ENCODE results near the gene TNPO2.
"Not testable (repeated sequence)": the region's sequence is repeated elsewhere in the genome, so short reads cannot be mapped to it uniquely, and the experiment has no call there.

The TNPO2 gene

DNA sequence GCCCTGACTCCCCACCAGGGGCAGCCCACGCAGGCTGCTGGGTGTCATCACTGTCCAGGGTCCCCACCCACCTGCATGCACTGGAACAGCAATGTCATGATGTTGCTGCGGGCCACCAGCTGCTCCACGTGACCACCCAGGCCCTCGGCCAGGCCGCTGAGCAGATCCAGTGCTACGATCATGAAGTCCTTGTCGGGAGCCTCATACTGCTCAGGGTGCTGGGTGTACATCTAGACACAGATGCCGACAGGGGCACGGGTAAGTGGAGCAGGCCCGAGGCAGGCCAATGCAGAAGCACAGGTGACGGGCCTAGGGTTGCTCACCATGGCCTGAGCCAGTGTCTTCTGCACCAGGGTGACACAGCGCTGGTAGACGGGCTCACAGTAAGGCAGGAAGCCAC lies 18.6 kb downstream of the TNPO2 start:
- DNase-seq, result no peak

DNA sequence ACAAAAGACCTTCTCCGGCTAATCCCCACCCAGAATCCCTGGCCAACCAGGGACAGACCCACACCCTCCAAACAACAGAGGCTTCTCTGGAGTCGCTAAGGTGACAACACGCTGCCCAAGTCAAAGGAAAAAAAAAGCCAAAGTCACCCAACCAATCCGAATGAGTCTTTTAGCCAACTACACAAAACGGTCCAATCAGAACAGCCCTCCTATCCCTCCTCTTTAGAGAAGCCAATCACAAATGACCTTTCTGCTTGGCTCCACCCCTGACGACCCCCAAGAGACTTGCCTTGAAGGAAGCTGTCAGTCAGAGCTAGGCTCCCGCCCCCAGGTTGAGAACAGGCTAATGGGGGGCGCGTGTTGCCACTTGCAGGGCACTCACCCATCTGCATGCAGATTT lies 20.7 kb downstream of the TNPO2 start:
- peak in 1 of 2 donors; percentile 11 for DNase-seq

DNA sequence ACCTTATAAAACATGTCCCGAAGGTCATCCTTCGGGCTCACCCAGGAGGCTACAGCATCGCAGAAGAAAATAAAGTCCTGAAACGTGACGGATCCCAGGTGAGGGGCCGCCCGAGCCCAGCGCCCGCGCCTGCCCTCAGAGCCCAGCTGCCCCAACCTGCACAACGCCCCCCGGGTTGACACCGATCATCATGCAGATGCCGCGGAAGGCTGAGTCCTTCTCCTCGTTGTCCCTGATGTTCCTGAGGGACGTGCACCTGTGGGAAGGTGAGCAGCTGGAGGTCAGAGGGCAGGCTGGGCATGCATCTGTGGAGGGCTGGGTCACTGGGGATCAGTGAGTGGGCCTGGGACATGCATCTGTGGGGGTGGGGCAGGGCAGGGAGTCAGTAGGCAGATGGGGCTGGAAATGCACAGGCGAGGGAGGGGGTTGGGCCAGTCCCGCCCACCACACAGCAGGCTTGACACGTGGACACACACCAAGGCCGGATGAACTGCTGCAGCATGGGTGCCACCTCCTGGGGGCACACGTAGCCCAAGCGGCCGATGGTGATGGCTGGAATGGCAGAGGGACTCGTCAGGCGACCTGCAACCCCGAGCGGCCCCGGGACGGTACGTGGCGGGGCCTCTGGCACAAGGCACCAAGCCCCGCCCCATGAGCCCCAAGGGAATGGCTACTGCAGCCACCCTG lies 22.0 kb downstream of the TNPO2 start:
- DNase-seq, result no peak

DNA sequence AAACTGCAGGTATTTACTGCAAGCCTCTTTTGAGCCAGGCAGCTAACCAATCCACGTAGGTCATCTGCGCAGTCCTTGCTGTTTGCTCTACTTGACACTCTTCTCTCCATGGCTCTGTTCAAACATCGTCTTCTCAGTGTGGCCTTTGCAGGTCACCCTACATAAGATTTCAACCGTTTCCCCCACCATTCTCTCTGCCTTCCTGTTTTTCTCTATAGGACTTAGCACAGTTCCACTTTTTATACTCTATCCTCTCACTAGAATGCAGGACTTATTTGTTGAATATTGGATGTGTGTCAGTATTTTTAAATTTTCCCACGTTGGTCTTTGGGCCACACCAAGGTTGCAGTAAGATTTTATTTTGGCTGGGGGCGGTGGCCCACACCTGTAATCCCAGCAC lies 25.6 kb downstream of the TNPO2 start:
- no peak for DNase-seq

DNA sequence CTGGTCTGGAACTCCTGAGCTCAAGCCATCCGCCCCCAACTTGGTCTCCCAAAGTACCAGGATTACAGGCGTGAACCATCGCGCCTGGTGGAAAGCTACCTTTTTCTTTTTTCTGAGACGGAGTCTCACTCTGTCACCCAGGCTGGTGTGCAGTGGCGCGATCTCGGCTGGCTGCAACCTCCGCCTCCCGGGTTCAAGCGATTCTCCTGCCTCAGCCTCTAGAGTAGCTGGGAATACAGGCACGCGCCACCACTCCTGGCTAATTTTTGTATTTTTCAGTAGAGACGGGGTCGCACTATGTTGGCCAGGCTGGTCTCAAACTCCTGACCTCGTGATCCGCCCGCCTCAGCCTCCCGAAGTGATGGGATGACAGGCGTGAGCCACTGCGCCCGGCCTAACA lies 26.3 kb downstream of the TNPO2 start:
- not testable (repeated sequence) for DNase-seq

DNA sequence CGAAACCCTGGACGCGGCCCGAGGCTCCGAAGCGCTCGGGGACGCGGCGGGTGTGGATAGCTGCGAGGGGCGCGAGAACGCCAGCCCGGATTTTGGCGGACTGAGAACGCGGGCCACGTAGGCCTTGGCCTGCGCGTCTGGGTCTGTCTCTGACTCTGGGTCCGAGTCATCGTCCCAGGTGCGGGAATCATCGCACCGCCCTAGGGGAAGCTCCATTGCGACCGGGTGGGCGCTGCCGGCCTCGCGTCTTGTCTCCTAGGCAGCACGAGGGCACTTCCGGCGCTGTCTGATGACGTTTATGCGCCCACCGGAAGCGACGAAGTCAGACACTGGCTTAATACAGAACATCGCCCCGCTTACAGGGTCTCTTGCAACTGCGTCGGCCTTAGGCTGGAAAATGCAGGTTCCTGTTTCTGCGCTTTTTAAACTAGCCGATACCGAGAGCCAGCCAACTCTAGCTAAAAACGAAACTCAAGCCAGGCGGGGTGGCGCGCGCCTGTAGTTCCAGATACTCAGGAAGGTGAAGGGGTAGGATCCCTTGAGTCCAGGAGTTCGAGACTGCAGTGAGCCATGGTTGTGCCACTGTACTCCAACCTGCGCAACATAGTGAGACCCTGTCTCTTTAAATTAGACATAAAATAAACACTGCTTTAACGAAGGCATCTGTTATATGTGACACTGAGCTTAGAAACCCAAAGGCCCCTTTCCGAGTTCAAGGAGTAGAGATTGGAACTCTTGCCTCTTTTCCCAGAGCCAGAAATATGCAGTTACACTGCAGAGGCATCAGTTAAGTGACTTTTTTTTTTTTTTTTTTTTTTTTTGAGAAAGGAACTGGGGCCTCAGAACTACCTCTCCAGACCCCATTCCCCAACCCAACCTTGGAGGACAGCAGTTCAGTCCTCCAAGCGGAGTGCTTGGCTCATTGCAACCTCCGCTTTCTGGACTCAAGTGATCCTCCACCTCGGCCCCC lies 27.1 kb downstream of the TNPO2 start, which contains the start of gene FBXW9:
Gene FBXW9 (minus strand): TSS at position 266 of the 970 bp plus-strand sequence. CDS start 50 bp downstream, at position 216.
- peak; percentile 97 for DNase-seq

DNA sequence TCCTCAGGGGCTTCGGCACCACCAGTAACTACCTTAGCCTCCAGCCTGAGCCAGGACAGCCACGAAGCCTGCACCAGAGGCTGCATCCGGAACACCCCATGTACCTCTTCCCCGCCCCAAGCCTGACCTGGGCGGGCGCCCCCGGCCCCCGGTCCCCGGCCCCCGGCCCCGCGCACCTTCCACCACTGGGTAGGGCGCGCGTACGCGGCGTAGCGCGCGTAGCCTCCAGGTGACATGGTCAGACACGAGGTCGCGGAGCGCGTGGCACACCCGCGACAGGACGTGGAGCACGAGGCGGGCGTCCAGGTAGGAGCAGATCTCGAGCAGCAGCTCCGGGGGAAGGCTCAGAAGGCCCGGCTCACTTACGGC lies 27.8 kb downstream of the TNPO2 start:
- DNase-seq, result no peak

DNA sequence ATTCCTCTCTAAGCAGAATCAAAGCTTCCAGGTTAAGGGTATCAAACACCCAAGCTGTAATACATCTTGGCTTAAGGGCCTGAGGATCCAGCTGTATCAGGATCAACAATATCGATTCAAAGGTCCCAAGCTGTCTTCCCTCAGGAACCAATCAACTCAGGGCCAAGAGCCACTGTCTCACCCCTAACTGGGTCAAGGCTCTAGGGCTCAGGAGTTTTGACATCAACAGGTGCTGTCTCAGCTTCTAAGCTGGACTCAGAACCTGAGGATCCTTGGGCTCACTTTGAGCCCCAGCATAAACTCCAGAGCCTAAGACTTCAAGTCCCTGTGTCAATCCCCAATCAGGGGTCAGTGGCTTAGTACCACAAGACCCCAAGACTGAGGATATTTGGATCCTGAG lies 28.2 kb downstream of the TNPO2 start:
- no peak for DNase-seq

DNA sequence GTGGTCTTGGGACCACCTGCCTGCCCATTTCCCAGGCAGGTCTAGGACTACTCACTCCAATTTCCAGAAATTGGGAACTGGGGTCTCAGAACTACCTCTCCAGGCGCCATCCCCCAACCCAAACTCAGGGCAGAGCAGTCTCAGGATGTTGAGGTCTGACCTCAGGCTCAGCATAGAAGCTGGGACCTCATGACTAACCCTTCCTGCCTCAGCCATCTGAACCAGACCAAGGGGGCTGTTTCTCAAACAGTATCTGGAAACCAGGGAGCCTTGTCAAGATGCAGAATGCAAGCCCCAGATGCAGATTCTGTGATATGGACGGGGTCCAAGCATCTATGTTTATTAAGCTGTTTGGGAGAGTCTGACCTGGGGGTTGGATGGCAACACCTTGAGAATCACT lies 28.6 kb downstream of the TNPO2 start:
- DNase-seq, result no peak

DNA sequence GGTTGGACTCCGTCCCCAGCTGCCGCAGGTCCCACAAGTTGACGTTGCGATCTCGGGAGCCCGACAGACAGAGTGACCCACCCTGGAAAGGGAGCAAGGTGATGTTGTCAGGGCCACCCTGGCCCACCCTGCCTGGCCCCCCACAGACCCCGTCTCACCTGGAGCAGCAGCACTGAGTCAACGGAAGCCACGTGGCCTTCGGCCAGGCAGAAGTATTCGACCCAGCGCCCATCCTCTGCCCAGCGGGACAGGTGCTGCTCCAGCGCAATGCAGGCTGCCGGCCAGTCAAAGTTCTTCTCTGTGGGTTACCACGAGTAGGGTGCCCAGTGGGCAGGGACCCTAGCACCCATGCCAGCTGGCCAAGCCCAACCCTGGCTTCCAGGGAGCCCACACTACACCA lies 29.1 kb downstream of the TNPO2 start:
- DNase-seq, result no peak

DNA sequence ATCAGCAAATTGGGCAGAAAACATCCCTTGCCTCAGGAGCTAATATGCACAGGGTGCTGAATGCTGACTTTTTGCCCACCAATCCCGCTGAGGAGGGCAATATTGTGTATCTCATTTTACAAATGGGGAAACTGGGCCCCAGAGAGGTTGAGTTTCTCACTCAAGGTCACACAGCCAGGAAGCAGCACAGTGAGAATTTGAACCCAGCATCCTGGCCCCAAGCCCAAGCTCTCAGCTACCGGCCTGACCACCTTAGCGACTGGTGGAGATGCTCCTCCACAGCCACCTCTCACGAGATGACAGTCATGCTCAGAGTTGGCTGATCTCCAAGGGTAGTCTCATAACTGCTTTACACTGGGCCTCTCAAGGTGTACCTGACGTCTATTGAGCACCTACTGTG lies 30.8 kb downstream of the TNPO2 start:
- DNase-seq, result no peak

DNA sequence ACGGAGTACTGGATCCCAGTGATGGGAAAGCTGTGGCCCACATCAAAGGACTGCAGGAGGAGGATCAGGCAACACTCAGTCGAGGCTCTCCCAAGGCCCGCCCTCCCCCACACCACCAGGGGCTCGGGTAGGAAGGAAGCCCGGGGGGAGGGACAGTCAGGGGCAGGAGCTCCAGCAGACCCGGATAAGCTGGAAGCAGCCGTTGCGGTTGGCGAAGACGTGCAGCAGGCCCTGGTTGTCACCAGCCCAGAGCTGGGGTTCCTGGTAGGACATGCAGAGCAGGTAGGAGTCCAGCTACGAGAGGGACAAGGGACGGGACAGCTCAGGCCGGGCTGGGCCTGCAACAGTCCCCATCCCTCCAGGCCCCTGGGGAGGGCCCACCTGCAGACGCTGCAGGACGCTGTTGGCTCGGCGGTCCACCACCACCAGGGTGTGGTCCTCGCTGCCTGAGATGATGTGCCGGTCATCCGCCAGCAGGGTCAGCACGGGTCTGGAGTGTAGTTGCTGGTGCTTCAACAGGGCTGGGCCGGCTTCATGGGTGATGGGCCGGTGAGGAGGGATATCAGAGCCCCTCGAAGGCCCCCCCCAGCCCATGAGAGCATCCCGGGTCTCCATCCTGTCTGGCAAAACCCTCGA lies 34.0 kb downstream of the TNPO2 start:
- DNase-seq, result no peak

DNA sequence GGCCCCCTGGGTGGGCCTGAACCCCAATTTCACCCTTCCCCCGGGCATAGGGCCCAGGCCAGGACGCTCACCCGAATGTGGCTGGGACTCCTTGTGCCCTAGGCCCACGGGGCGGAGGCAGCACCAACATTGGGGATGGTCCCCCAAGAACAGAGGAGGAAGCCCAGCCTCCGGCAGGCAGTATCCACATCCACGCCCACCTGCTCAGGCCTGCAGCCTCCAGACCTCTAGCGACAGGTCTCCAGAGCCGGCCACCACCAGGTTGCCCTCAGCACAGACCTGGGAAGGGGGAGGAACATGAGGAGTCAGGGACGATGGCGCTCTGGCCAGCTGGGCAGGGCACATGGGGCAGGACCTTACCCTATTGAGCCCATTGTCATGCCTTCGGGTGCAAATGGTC lies 34.7 kb downstream of the TNPO2 start:
- no peak for DNase-seq

DNA sequence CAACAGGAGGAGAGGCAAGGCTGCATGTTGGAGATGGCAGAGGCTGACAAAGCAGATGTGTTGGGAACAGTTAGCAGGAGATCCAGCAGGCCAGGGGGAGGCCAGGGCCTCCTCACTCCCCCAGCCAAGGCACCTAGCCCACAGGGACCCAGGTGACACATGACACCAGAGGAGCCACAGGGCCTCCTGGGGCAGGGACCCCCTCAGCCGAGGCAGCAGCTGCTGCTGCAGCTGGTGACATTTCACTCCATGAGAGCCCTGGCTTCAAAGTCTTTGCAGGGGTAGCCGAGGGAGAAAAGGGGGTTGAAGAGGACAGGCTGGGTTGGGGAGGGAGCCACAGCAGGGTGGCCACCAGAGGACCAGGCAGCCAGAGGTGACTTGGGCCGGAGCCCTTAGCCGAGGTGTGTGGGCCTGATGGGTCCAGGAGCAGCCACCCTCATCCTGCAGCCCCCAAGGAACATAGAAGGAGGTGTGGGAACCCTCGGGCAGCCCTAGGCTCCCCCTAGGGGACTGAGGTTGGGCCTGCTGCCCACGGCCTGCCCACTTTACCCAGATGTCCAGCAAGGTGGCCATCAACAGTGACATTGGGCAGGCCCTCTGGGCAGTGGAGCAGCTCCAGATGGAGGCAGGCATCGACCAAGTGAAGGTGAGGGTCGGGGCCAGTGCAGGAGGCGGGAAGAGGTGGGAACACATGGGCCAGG lies 36.1 kb downstream of the TNPO2 start, which contains the start of gene GNG14:
Gene GNG14 (plus strand): TSS at position 503 of the 701 bp plus-strand sequence. CDS start 51 bp downstream, at position 554.
- no peak for DNase-seq

DNA sequence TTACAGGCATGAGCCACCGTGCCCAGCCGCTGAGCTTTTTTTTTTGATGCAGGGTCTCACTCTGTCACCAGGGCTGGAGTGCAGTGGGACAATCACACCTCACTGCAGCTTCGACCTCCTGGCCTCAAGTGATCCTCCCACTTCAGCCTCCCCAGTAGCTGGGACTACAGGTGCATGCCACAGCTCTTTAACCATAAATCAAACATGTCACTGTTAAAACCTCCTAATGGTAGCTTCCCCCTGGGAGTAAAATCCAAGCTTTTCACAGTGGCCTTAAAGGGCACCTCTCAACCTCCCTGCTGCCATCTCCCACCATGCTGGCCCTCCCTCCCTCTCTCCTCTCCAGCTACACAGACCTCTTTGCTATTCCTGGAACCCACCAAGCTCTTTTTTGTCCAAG lies 37.9 kb downstream of the TNPO2 start:
- no peak for DNase-seq

DNA sequence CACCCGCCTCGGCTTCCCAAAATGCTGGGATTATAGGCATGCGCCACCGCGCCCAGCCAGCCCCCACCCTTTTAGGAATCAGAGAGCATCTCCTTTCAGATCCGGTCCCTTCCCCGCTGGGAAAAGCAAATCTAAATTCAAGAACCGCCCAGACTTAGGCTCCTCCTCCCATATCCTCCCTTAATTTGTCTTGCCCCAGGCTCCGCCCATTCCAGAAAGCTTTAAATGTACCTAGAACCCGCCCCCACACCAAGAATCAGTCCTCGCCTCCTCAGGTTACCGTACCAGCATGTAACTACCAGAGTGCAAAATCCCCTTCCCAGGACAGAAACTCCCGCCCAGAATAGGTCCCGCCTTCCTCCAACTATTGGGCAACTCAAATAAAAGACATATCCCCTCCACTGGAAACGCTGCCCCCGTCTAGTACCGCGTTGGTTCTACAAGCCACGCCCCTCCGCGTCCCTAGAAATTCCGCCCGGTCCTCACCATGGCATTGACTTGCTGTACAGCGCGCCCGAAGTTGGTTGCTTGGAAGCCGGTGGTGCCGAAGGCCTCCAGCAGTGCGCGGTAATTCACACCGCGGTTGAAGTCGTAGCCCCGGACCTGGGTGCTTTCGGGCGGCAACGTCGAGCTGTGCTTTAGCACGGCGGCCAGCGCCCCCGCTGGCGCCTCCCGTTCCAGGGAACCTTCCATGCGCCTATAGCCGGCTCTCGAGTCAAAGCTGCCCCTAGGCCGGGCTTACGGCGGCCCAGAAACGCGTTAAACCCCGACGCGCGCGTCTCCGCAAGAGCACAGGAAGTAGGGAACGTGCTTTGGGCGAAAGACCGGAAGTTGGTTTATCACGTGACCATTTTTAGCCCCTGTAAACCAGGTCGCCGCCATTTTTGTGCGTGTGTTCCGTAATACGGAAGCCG lies 42.4 kb downstream of the TNPO2 start, which contains the start of gene DHPS:
Gene DHPS (minus strand): TSS at position 807 of the 914 bp plus-strand sequence. CDS start 114 bp downstream, at position 693.
- DNase-seq, result peak; percentile 96

DNA sequence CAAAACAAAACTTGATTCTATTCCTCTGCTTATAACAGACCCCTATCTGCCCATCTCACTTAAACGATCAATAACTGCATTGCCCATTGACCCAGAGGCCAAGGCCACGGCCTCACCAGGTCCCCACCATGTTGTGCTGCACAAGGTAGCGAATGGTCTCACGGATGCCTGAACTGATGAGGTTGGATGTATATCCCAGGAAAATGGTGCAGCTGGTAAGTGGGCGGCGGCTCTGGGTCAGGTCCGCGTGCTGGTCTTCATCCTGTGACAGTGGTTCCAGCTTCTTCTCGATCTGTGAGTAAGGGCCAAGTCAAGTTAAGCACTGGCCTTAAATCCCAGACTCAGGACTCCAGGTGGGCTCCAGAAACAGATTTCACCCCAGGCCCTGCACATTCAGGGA lies 43.7 kb downstream of the TNPO2 start:
- DNase-seq, result no peak

DNA sequence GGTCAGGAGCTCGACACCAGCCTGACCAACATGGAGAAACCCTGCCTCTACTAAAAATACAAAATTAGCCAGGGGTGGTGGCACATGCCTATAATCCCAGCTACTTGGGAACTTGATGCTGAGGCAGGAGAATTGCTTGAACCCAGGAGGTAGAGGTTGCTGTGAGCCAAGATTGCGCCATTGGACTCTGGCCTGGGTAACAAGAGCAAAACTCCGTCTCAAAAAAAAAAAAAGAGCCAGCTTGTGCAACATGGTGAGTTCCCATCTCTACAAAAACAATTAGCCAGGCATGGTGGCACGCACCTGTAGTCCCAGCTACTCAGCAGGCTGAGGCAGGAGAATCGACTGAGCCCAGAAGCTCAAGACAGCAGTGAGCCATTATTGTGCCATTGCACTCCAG lies 45.7 kb downstream of the TNPO2 start:
- DNase-seq, result not testable (repeated sequence)

DNA sequence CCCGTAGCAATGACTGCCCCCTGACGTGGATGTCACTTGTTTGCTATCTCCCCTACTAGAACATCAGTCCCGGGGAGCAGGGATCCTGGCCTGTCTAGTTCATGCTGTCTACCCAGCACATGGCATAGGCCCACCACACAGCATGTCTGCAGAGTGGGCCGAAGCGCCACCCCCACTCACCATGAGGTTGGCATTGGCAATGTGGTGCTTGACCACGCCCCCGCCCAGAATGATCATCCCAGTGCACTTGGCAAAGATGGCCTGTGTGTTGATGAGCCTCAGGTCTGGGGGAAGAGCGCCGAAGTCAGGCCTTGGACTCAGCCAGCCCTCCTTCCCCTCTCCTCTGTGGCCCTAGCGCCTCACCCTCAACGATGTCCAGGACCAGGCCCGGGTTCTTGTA lies 46.8 kb downstream of the TNPO2 start:
- no peak for DNase-seq

DNA sequence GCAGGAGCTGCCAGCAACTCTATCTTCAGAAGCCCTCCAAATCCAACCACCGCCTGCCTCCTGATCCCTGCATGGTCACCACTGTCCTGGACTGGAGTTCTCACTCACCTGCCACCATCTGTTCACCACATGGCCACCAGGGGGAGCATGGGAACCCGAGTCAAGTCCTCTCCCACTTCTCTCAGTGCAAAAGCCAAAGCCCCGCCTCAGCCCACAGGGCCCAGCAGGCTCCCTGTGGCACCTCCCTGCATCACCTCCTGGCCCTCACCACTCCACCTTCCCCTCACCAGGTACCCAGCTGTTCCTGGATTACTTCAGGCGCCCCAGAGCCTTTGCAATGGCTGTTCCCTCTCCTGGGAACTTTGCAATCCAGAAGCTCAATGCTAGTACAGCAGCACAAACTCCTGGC lies 47.3 kb downstream of the TNPO2 start:
- peak; percentile 80 to 83 for DNase-seq

DNA sequence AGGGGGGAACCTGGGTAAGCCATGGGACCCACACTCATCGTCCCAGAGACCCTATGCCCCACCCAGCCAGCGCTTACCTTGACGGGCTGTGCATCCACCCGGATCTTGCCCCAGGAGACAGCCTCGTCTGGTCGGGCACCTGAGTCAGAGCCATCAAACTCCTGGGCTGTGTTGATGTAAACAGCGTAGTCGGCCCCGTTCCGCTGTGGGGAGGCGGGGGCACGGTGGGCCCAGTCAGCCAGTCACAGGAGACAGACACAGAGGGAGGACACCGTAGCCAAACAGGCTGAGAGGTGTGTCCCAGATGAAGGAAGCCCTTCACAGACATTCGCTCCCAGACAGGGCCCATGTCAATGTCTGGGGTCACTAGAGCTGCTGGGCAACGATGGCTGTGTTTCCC lies 47.8 kb downstream of the TNPO2 start:
- DNase-seq, result no peak

DNA sequence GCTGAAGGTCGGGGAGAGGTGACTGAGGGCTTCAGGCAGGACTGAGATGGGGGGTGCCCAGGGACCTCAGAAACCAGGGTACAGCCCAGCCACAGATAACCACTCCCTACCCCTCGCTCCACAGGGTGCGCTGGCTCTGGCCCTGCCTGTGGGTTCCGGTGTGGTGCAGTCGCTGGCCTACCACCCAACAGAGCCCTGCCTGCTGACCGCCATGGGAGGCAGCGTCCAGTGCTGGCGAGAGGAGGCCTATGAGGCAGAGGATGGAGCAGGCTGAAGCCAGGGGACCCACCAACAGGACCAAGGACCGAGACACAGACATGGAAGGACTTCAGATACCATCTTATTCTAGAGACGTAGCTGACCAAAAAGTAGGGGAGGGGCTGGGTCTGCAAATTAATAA lies 48.3 kb downstream of the TNPO2 start:
- no peak for DNase-seq
